Measurements from ENCODE around the gene CDIPT. TPM values are rescaled to one million over a fixed set of nuclear protein-coding genes. Genes with fewer than 3 reads are reported as not detected.
"Not testable (repeated sequence)": the region's sequence is repeated elsewhere in the genome, so short reads cannot be mapped to it uniquely, and the experiment has no call there.

Gene CDIPT
- total and polyA plus RNA-seq, 4 donors: 60.9 to 98.0 (median 72.4) TPM

GRCh38 chr16:29889372-29889771 is 26.3 kb upstream of the CDIPT start:
- DNase-seq; H3K4me1 ChIP-seq (ENCODE audit: control insufficient read depth in 1 of 2, insufficient read depth in 2 of 2, low read length in 2 of 2); H3K36me3 ChIP-seq (ENCODE audit: control insufficient read depth in 1 of 2, insufficient read depth in 2 of 2, low read length in 1 of 2); intact Hi-C loops (cut with DNase I); H3K27ac ChIP-seq (ENCODE audit: low read depth in 1 of 2, low read length in 2 of 2); H3K9me3 ChIP-seq (ENCODE audit: control insufficient read depth, low read length); ATAC-seq (ENCODE audit: low FRiP score); H3K4me3 ChIP-seq (ENCODE audit: low read length in 2 of 2); H3K27me3 ChIP-seq (ENCODE audit: control insufficient read depth in 1 of 2, insufficient read depth in 2 of 2, low read length in 1 of 2): not testable (repeated sequence)
- WGBS, 2 donors: 77 to 92% methylated on average over 3 of the region's 3 CpGs

- Histone ChIP-seq H3K36me3 (ENCODE audit: control insufficient read depth in 1 of 2, insufficient read depth in 2 of 2, low read length in 1 of 2) (no peaks in the 10 kb centered on the region), H3K4me1 (ENCODE audit: control insufficient read depth in 1 of 2, insufficient read depth in 2 of 2, low read length in 2 of 2) (no peaks in the 10 kb centered on the region), H3K9me3 (ENCODE audit: control insufficient read depth, low read length) (no peaks in the 10 kb centered on the region), H3K27me3 (ENCODE audit: control insufficient read depth in 1 of 2, insufficient read depth in 2 of 2, low read length in 1 of 2) (no peaks in the 10 kb centered on the region), H3K27ac (ENCODE audit: low read depth in 1 of 2, low read length in 2 of 2) (no peak overlapping the region), H3K4me3 (ENCODE audit: low read length in 2 of 2) (no peak overlapping the region)
- DNase-seq (no peak), ATAC-seq (ENCODE audit: low FRiP score) (no peak)
- 88 to 89% methylated on average over 6 of the region's 6 CpGs for WGBS, 2 donors
- intact Hi-C loops (cut with DNase I): no loop called here
Measured at GRCh38 chr16:29883987-29884386, 21.0 kb upstream of the CDIPT start.

DNA sequence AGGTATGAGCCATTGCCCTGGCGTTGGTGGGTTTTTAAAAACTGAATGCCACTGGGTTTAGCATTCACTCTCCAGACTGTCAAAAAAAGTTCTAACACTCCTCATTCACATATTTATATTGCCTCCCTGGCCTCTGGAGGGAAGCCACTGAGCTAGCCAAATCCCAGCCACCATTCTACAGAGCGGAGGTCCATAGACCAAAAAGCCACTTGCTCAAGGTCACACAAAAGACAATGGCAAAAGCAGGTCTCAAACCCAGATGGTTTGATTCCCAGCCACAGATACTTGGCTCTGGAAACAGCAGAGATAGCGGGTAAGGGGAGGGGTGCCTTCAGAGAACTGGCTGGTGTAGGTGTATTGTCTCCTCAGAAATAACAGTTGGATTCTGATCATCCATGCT is 18.0 kb upstream of the CDIPT start:
- no peak for ATAC-seq (ENCODE audit: low FRiP score)
- no peaks in the 10 kb centered on the region for H3K4me1 ChIP-seq (ENCODE audit: control insufficient read depth in 1 of 2, insufficient read depth in 2 of 2, low read length in 2 of 2)
- WGBS, 2 donors: 92 to 96% methylated on average over 3 of the region's 3 CpGs
- H3K27ac ChIP-seq (ENCODE audit: low read depth in 1 of 2, low read length in 2 of 2): no peak overlapping the region
- intact Hi-C loops (cut with DNase I): no loop called here
- no peaks in the 10 kb centered on the region for H3K27me3 ChIP-seq (ENCODE audit: control insufficient read depth in 1 of 2, insufficient read depth in 2 of 2, low read length in 1 of 2)
- no peak for DNase-seq
- no peaks in the 10 kb centered on the region for H3K9me3 ChIP-seq (ENCODE audit: control insufficient read depth, low read length)
- no peaks in the 10 kb centered on the region for H3K36me3 ChIP-seq (ENCODE audit: control insufficient read depth in 1 of 2, insufficient read depth in 2 of 2, low read length in 1 of 2)
- H3K4me3 ChIP-seq (ENCODE audit: low read length in 2 of 2): no peak overlapping the region

- intact Hi-C loops (cut with DNase I): no loop called here
- H3K9me3 ChIP-seq (ENCODE audit: control insufficient read depth, low read length): no peaks in the 10 kb centered on the region
- H3K4me1 ChIP-seq (ENCODE audit: control insufficient read depth in 1 of 2, insufficient read depth in 2 of 2, low read length in 2 of 2): no peaks in the 10 kb centered on the region
- H3K36me3 ChIP-seq (ENCODE audit: control insufficient read depth in 1 of 2, insufficient read depth in 2 of 2, low read length in 1 of 2): no peaks in the 10 kb centered on the region
- H3K4me3 ChIP-seq (ENCODE audit: low read length in 2 of 2): no peak overlapping the region
- 87 to 92% methylated on average over 14 of the region's 14 CpGs for WGBS, 2 donors
- no peak for ATAC-seq (ENCODE audit: low FRiP score)
- no peak for DNase-seq
- no peaks in the 10 kb centered on the region for H3K27me3 ChIP-seq (ENCODE audit: control insufficient read depth in 1 of 2, insufficient read depth in 2 of 2, low read length in 1 of 2)
- H3K27ac ChIP-seq (ENCODE audit: low read depth in 1 of 2, low read length in 2 of 2): no peak overlapping the region
Measured at GRCh38 chr16:29878172-29878571, 15.1 kb upstream of the CDIPT start.

DNA sequence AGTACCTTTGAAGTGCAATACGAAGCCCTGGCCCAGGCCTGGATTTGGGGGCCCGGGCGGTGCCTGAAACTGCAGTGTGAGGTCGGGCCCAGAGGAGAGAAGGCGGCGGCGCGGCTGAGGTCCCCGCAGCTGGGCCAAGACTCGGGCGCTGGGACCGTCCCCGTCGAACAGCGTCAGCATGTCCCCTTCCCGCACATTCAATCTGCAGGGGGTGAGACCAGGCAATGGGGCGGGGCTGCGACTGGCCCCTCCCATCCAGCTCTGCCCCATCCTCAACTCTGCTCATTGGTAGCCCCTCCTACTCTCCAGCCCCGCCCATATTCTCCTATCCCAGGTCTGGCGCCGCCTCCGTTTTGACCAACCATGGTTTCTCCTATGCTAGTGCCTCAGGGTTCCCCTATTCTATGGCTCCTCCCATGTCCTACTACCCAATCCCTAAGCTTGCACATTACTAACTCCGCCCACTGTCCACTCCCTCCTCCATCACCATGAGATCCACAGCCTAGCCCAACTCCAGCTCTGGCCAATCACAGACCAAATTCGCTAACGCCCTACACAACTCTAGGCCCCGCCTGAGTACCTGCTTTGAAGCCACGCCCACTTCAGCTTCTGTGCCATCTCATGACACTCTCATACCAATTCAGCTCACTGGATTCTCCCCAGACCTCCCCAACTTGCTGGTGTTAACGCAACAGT is 14.4 kb upstream of the CDIPT start:
- no peaks in the 10 kb centered on the region for H3K9me3 ChIP-seq (ENCODE audit: control insufficient read depth, low read length)
- intact Hi-C loops (cut with DNase I): no loop called here
- ATAC-seq (ENCODE audit: low FRiP score) (no peak), DNase-seq (no peak)
- 10 to 16% methylated on average over 28 of the region's 28 CpGs for WGBS, 2 donors
- H3K4me1 ChIP-seq (ENCODE audit: control insufficient read depth in 1 of 2, insufficient read depth in 2 of 2, low read length in 2 of 2): no peaks in the 10 kb centered on the region
- H3K36me3 ChIP-seq (ENCODE audit: control insufficient read depth in 1 of 2, insufficient read depth in 2 of 2, low read length in 1 of 2): no peaks in the 10 kb centered on the region
- H3K27ac ChIP-seq (ENCODE audit: low read depth in 1 of 2, low read length in 2 of 2): no peak overlapping the region
- no peak overlapping the region for H3K4me3 ChIP-seq (ENCODE audit: low read length in 2 of 2)
- no peaks in the 10 kb centered on the region for H3K27me3 ChIP-seq (ENCODE audit: control insufficient read depth in 1 of 2, insufficient read depth in 2 of 2, low read length in 1 of 2)

GRCh38 chr16:29876594-29877249 is 13.7 kb upstream of the CDIPT start:
- Histone ChIP-seq H3K4me3 (ENCODE audit: low read length in 2 of 2) (no peak overlapping the region), H3K27ac (ENCODE audit: low read depth in 1 of 2, low read length in 2 of 2) (no peak overlapping the region), H3K36me3 (ENCODE audit: control insufficient read depth in 1 of 2, insufficient read depth in 2 of 2, low read length in 1 of 2) (no peaks in the 10 kb centered on the region), H3K9me3 (ENCODE audit: control insufficient read depth, low read length) (no peaks in the 10 kb centered on the region), H3K27me3 (ENCODE audit: control insufficient read depth in 1 of 2, insufficient read depth in 2 of 2, low read length in 1 of 2) (no peaks in the 10 kb centered on the region), H3K4me1 (ENCODE audit: control insufficient read depth in 1 of 2, insufficient read depth in 2 of 2, low read length in 2 of 2) (no peaks in the 10 kb centered on the region)
- 5 to 10% methylated on average over 44 to 45 of the region's 45 CpGs for WGBS, 2 donors
- intact Hi-C loops (cut with DNase I): no loop called here
- ATAC-seq (ENCODE audit: low FRiP score): no peak
- DNase-seq: no peak

DNA sequence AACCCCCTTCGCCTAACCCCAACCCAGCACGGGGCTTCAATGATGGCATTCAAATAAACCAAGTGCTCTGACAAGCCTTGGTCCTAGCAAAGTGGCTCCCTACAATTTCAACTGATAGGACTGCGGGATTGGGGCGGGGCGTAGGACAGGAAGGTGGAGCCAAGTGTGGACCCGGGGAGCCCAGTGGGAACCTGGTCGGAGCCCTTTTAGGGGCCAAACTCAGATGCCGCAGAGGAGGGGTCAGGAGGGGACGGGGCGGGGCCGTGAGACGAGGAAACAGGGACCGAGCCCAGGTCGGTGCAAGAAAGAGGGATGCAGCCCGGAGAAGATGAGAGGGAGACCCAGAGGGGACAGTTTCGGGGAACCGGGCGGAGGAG is 13.2 kb upstream of the CDIPT start:
- intact Hi-C loops (cut with DNase I): no loop called here

DNA sequence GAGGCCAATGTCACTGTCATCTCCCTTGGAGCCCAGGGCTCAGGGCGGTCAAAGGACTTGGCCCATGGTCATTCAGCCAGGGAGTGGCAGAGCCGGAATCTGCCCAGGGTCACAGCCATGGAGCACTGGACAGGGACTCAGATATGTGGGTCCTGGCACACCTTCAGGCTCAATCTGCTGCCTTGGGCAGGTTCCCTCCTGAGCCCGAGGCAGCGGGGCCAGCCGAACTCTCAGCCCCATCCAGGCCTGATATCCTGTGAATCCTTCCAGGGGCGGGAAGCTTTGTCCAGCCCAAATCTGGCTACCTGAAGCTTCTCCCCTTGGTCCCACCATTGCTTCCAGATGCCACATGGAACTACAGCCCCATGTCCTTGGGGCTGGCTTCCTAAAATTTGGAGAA is 12.2 kb upstream of the CDIPT start:
- 91 to 96% methylated on average over 6 of the region's 6 CpGs for WGBS, 2 donors
- H3K36me3 ChIP-seq (ENCODE audit: control insufficient read depth in 1 of 2, insufficient read depth in 2 of 2, low read length in 1 of 2): no peaks in the 10 kb centered on the region
- intact Hi-C loops (cut with DNase I): no loop called here
- no peak overlapping the region for H3K4me3 ChIP-seq (ENCODE audit: low read length in 2 of 2)
- no peak for DNase-seq
- no peaks in the 10 kb centered on the region for H3K27me3 ChIP-seq (ENCODE audit: control insufficient read depth in 1 of 2, insufficient read depth in 2 of 2, low read length in 1 of 2)
- H3K4me1 ChIP-seq (ENCODE audit: control insufficient read depth in 1 of 2, insufficient read depth in 2 of 2, low read length in 2 of 2): no peaks in the 10 kb centered on the region
- no peaks in the 10 kb centered on the region for H3K9me3 ChIP-seq (ENCODE audit: control insufficient read depth, low read length)
- no peak overlapping the region for H3K27ac ChIP-seq (ENCODE audit: low read depth in 1 of 2, low read length in 2 of 2)
- no peak for ATAC-seq (ENCODE audit: low FRiP score)

More for the DNA sequence above, 13.2 kb upstream of the CDIPT start:
- H3K9me3 ChIP-seq (ENCODE audit: control insufficient read depth, low read length): no peaks in the 10 kb centered on the region
- H3K4me1 ChIP-seq (ENCODE audit: control insufficient read depth in 1 of 2, insufficient read depth in 2 of 2, low read length in 2 of 2): no peaks in the 10 kb centered on the region
- no peak overlapping the region for H3K27ac ChIP-seq (ENCODE audit: low read depth in 1 of 2, low read length in 2 of 2)
- H3K27me3 ChIP-seq (ENCODE audit: control insufficient read depth in 1 of 2, insufficient read depth in 2 of 2, low read length in 1 of 2): no peaks in the 10 kb centered on the region
- ATAC-seq (ENCODE audit: low FRiP score): no peak
- no peak overlapping the region for H3K4me3 ChIP-seq (ENCODE audit: low read length in 2 of 2)
- no peak for DNase-seq
- H3K36me3 ChIP-seq (ENCODE audit: control insufficient read depth in 1 of 2, insufficient read depth in 2 of 2, low read length in 1 of 2): no peaks in the 10 kb centered on the region
- 27 to 35% methylated on average over 18 of the region's 18 CpGs for WGBS, 2 donors

- DNase-seq (no peak), ATAC-seq (ENCODE audit: low FRiP score) (no peak)
- no peaks in the 10 kb centered on the region for H3K36me3 ChIP-seq (ENCODE audit: control insufficient read depth in 1 of 2, insufficient read depth in 2 of 2, low read length in 1 of 2)
- WGBS, 2 donors: 91 to 93% methylated on average over 26 of the region's 26 CpGs
- H3K27ac ChIP-seq (ENCODE audit: low read depth in 1 of 2, low read length in 2 of 2): no peak overlapping the region
- H3K9me3 ChIP-seq (ENCODE audit: control insufficient read depth, low read length): no peaks in the 10 kb centered on the region
- no peaks in the 10 kb centered on the region for H3K27me3 ChIP-seq (ENCODE audit: control insufficient read depth in 1 of 2, insufficient read depth in 2 of 2, low read length in 1 of 2)
- intact Hi-C loops (cut with DNase I): no loop called here
- H3K4me1 ChIP-seq (ENCODE audit: control insufficient read depth in 1 of 2, insufficient read depth in 2 of 2, low read length in 2 of 2): no peaks in the 10 kb centered on the region
- H3K4me3 ChIP-seq (ENCODE audit: low read length in 2 of 2): no peak overlapping the region
Measured at GRCh38 chr16:29873319-29873718, 10.3 kb upstream of the CDIPT start.

Data from aorta (tissue), 5 donors.